Activated naive CD8-positive, alpha-beta T cell treated with anti-CD3 and anti-CD28 coated beads, Interleukin-2, amount 10 ng/mL, durations not matched to agents 7 days and 5 days (primary cell): ENCODE data around the gene NR2F1. TPM values are rescaled to one million over a fixed set of nuclear protein-coding genes. Genes with fewer than 3 reads are reported as not detected.

ENCODE experiments used
- ATAC-seq: fragments of 150-1000 bp; cut with Tn5 transposase; one replicate; pipeline ENCODE4 v1.10.0; 2021; ENCODE audit warnings: low read depth, moderate library complexity
- POLR2A ChIA-PET: fragments of 350-600 bp; sonication (Branson Sonifier 250); formaldehyde crosslinking; loops from one replicate; lab custom pipeline; 2021; ENCODE audit warnings: antibody characterized with exemption; lab: Charles Lee
- DNase-seq: peaks from one replicate; pipeline ENCODE4 v3.0.0; 2021
- H3K27ac Mint-ChIP-seq: one replicate; pipeline ENCODE4 v1.8.0; 2022; ENCODE audit warnings: mild to moderate bottlenecking, mixed read lengths
- H3K27me3 Mint-ChIP-seq: one replicate; pipeline ENCODE4 v1.8.0; 2022; ENCODE audit warnings: mild to moderate bottlenecking, moderate library complexity, mixed read lengths
- H3K36me3 Mint-ChIP-seq: one replicate; pipeline ENCODE4 v1.8.0; 2021; ENCODE audit warnings: mild to moderate bottlenecking, mixed read lengths
- H3K4me1 Mint-ChIP-seq: one replicate; pipeline ENCODE4 v1.8.0; 2021; ENCODE audit warnings: mixed read lengths
- H3K4me3 Mint-ChIP-seq: one replicate; pipeline ENCODE4 v1.8.0; 2022; ENCODE audit warnings: mild to moderate bottlenecking, moderate library complexity, mixed read lengths
- H3K9me3 Mint-ChIP-seq: one replicate; pipeline ENCODE4 v1.8.0; 2021; ENCODE audit warnings: mixed read lengths
- total RNA-seq, 2 experiments: library from RNA; stranded (reverse); gene quantifications; one replicate each; pipeline ENCODE4 v1.2.3, GENCODE V29; 2021

Gene NR2F1
- total RNA-seq, 2 experiments from 2014 or later: not detected

GRCh38 chr5:93591323-93591945 lies 8.4 kb downstream of the NR2F1 start:
- Mint-ChIP-seq H3K4me3 (no peak overlapping the region), H3K4me1 (peaks cover 13% of the 10 kb centered on the region), H3K27me3 (peaks cover 94% of the 10 kb centered on the region), H3K36me3 (peaks cover 12% of the 10 kb centered on the region), H3K9me3 (peaks cover 12% of the 10 kb centered on the region), H3K27ac (no peak overlapping the region)
- POLR2A ChIA-PET: no interaction called here
- no peak for ATAC-seq
- no peak for DNase-seq

GRCh38 chr5:93592883-93593282 lies 9.9 kb downstream of the NR2F1 start:
- POLR2A ChIA-PET: no interaction called here
- Mint-ChIP-seq H3K27me3 (peaks cover 86% of the 10 kb centered on the region), H3K27ac (no peak overlapping the region), H3K4me1 (peaks cover 8% of the 10 kb centered on the region), H3K36me3 (peaks cover 11% of the 10 kb centered on the region), H3K4me3 (no peak overlapping the region), H3K9me3 (peaks cover 12% of the 10 kb centered on the region)
- DNase-seq: no peak
- no peak for ATAC-seq

GRCh38 chr5:93593476-93594131 lies 10.6 kb downstream of the NR2F1 start:
- POLR2A ChIA-PET: no interaction called here
- H3K36me3 Mint-ChIP-seq: peaks cover 10% of the 10 kb centered on the region
- H3K27ac Mint-ChIP-seq: no peak overlapping the region
- ATAC-seq (no peak), DNase-seq (no peak)
- no peak overlapping the region for H3K4me3 Mint-ChIP-seq
- H3K27me3 Mint-ChIP-seq: peaks cover 82% of the 10 kb centered on the region
- peaks cover 7% of the 10 kb centered on the region for H3K4me1 Mint-ChIP-seq
- H3K9me3 Mint-ChIP-seq: peaks cover 12% of the 10 kb centered on the region

DNA sequence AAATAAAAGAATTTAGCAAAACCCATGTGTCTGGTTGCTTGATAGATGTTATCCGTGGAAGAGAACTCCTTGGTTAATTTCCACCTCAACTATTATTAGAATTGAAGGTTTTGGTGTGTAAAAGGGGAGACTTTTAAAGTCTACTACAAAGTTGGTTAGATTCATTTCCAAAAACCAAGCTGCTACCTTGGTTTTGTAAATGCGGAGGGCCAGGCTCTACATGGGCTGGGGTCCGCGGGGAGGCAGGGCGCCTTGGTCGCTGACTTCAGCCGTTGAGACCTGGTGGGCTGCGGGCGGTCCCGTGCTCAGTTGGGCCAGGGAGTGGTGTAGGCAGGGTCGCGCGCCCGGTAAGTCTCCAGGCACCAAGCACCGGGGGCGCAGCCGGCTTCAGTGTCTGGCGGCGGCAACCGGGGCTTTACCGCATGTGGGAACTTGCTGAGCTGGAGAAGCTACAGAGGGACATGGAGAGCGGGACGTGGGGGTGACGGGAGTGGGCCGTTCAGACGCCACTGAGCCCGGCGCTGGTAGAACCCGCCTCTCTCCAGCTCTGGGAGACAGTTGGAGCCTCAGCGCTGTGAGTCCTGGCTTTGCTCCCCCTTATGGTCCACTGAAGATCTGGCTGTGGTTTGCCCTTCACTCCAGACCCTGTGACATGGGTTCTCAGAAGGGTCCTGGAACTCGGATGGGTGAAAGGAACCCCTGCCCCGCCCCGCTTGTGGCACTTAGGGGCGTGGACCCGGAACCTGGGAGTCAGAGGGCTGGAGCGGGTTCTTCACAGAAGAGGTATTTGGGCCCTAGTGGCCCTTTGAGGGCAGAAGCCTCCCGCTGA lies 11.8 kb downstream of the NR2F1 start:
- Mint-ChIP-seq H3K27me3 (peaks cover 70% of the 10 kb centered on the region), H3K4me1 (peaks cover 3% of the 10 kb centered on the region), H3K9me3 (peaks cover 8% of the 10 kb centered on the region), H3K27ac (peak overlapping the region; percentile 65), H3K4me3 (peak overlapping the region; percentile 33), H3K36me3 (peaks cover 5% of the 10 kb centered on the region)
- POLR2A ChIA-PET: no interaction called here
- ATAC-seq (no peak), DNase-seq (no peak)

DNA sequence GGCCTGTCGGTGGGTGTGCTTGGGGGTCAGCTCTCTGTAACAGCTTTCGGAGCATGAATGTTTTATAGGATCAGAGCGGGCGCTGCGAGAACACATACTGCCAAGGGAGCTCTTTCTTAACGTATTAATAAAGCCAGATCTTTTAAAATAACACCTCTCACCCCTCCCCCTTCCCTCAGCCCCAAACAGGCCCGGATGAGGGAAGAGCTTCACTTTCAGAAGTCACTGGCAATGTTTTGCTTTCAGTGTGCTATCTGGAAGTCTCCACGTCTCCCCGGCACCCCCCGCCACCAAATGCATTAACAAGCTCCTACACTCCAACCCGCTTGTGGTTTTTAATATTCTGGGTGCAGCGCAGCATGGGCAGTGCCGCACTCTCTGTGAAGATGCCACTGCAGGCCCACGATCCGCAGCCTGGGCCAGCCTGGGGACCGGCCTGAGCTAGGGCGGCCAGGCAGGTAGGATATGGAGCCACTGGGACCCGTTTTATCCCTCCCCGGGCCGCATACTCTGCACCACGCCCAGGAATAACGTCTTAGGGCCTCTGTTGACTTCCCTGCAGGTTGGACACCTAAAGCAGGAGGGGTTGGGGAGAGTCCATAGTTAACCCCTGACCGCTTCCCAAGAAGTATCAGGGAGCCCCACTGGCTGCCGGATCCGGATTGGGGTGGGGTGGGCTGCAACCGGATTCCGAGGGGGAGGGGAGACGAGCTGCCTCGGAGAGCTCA lies 12.6 kb downstream of the NR2F1 start:
- peaks cover 3% of the 10 kb centered on the region for H3K4me1 Mint-ChIP-seq
- no peak for DNase-seq
- H3K27ac Mint-ChIP-seq: peak overlapping the region; percentile 65
- peaks cover 8% of the 10 kb centered on the region for H3K9me3 Mint-ChIP-seq
- peak overlapping the region; percentile 33 for H3K4me3 Mint-ChIP-seq
- no peak for ATAC-seq
- peaks cover 62% of the 10 kb centered on the region for H3K27me3 Mint-ChIP-seq
- peaks cover 5% of the 10 kb centered on the region for H3K36me3 Mint-ChIP-seq
- POLR2A ChIA-PET: no interaction called here

DNA sequence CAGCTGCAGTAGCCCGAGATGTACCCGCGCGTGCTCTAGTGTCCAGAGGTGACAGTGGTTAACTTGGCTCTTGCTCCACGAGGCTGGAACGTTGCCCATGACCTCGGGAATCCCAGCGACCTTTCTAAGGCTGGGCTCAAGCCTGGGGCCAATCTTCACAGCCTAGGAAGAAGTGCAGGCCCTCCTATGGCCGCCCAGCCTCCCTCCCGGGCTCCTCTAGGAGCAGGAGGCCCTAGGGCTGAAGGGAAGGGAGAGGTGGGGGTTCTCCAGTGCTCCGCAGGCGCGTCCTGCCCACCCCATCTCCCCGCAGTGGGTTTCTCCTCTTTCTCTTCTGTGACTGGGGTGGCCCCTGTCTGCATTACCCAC lies 13.3 kb downstream of the NR2F1 start:
- Mint-ChIP-seq H3K9me3 (peaks cover 8% of the 10 kb centered on the region), H3K4me3 (peak overlapping the region; percentile 6), H3K36me3 (peaks cover 5% of the 10 kb centered on the region), H3K27ac (peak overlapping the region; percentile 44), H3K4me1 (peaks cover 3% of the 10 kb centered on the region), H3K27me3 (peaks cover 55% of the 10 kb centered on the region)
- no peak for DNase-seq
- no peak for ATAC-seq
- POLR2A ChIA-PET: no interaction called here

- DNase-seq (no peak), ATAC-seq (no peak)
- H3K36me3 Mint-ChIP-seq: peaks cover 5% of the 10 kb centered on the region
- no peak overlapping the region for H3K4me3 Mint-ChIP-seq
- H3K27me3 Mint-ChIP-seq: peaks cover 49% of the 10 kb centered on the region
- no peak overlapping the region for H3K27ac Mint-ChIP-seq
- H3K9me3 Mint-ChIP-seq: peaks cover 8% of the 10 kb centered on the region
- H3K4me1 Mint-ChIP-seq: peaks cover 3% of the 10 kb centered on the region
- POLR2A ChIA-PET: interaction anchor here (0.6 kb wide), 1 partner anchor 9 kb away, joined by 4 read pairs; no protein-coding TSS in a partner anchor
Measured at GRCh38 chr5:93596676-93597490, 13.9 kb downstream of the NR2F1 start.

DNA sequence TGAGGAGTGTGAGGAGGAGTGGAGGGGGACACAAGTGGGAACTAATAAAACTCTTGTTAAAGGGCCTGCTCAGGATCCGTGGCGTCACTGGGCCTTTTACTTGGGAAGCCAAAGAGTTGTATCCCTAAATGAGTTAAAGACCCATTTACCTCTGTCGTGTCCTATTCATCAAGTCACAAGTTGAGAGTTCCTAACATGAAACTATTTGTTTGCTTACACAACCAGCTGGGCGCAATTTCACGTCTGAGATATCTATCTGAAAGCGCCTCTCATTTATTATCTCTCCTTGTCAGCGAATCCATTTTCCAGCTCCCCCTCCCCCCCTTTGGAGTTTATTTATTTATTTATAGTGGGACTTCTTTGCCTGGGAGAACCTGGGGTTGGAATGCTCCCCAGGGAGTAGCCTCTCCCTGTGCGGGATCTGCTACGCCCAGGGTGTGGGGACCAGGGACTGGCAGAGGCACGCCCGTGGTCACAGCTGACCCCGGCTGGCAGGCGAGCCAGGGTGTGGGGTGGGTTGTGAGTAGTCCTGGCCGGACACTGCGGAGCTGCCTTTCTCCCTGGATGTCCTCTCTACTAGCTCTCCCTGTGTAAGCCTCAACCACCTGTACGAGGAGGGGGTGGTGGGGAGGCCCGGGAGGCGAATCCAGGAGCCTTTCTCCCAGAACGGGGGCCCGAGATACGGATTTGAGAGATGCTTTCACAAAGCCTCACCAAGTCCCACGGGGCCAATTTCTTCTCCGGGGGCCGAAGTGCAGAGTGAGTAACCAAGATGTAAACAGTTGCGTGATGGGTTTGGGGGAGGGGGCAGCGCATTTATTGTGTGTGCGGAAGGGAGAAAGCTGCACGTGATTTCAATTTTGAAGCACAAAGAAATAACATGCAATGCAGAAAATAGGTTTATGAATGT lies 15.3 kb downstream of the NR2F1 start:
- H3K27me3 Mint-ChIP-seq: peaks cover 37% of the 10 kb centered on the region
- H3K27ac Mint-ChIP-seq: no peak overlapping the region
- H3K4me3 Mint-ChIP-seq: no peak overlapping the region
- DNase-seq (no peak), ATAC-seq (no peak)
- H3K36me3 Mint-ChIP-seq: peaks cover 5% of the 10 kb centered on the region
- peaks cover 8% of the 10 kb centered on the region for H3K9me3 Mint-ChIP-seq
- POLR2A ChIA-PET: no interaction called here
- H3K4me1 Mint-ChIP-seq: peaks cover 3% of the 10 kb centered on the region

DNA sequence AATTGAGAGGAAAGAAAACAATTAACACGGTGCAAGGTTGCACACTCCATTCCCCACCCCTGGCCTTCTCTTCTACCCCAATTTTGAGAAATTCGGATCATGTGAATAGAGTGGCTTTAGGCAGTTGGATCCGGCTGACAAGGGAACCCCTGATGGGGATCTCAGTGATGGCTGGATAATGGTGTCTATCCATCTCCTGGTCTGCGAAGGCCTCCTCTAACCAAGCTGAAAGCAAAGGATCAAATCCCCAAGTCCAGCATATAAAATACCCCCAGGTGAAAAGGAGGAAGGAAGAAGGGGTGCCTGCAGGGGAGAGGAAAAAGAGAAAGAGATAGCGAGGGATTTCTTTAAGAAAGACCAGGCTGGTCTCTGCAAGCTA lies 16.0 kb downstream of the NR2F1 start:
- Mint-ChIP-seq H3K36me3 (peaks cover 7% of the 10 kb centered on the region), H3K27me3 (peaks cover 31% of the 10 kb centered on the region)
- POLR2A ChIA-PET: no interaction called here

DNA sequence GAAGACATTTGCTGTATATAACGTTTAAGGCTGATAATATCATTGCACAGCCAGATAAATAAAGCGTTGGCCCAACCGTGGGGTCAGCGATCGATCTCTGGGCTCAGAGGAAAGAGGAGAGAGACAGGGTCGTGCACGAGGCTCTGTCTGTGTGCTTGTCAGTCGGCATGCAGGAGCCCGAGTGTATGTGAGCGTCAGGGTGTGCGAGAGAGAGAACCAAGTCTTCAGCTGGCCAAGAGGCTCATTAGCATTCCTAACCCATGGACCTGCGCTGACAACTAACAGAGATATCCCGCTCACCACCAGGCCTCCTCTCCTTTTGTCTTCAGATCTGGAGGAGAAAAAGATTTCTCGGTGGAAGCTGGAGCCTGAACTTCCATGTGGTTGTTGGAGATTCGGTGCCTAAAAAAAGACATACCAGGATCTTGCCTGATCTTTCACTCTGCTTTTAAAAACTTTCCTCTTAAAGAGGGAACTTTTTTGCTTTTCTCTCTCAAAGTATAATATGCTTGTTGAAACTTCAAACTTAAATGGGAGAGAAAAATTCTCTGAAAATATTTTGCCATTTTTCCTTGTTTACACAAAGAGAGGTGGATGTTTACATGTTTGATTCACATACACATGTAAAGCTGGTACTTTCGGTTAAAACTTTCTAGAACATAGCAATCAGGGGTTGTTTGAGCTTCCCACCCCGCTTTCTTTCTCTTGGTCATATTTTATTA lies 16.5 kb downstream of the NR2F1 start:
- no peak for ATAC-seq
- POLR2A ChIA-PET: no interaction called here
- peaks cover 7% of the 10 kb centered on the region for H3K36me3 Mint-ChIP-seq
- no peak for DNase-seq
- H3K27ac Mint-ChIP-seq: no peak overlapping the region
- H3K4me1 Mint-ChIP-seq: peaks cover 2% of the 10 kb centered on the region
- no peak overlapping the region for H3K4me3 Mint-ChIP-seq
- H3K9me3 Mint-ChIP-seq: peaks cover 7% of the 10 kb centered on the region
- H3K27me3 Mint-ChIP-seq: peaks cover 26% of the 10 kb centered on the region

More for the DNA sequence above, 16.0 kb downstream of the NR2F1 start:
- Mint-ChIP-seq H3K27ac (no peak overlapping the region), H3K4me1 (peaks cover 2% of the 10 kb centered on the region), H3K4me3 (no peak overlapping the region), H3K9me3 (peaks cover 7% of the 10 kb centered on the region)
- no peak for DNase-seq
- no peak for ATAC-seq

GRCh38 chr5:93600409-93601070 lies 17.5 kb downstream of the NR2F1 start:
- POLR2A ChIA-PET: interaction anchor here (1.2 kb wide), 1 partner anchor 29 kb away, joined by 3 read pairs; no protein-coding TSS in a partner anchor
- Mint-ChIP-seq H3K9me3 (peaks cover 4% of the 10 kb centered on the region), H3K36me3 (peaks cover 6% of the 10 kb centered on the region), H3K4me3 (no peak overlapping the region), H3K27me3 (peaks cover 26% of the 10 kb centered on the region), H3K27ac (no peak overlapping the region), H3K4me1 (peaks cover 2% of the 10 kb centered on the region)
- no peak for ATAC-seq
- DNase-seq: no peak
